Omental fat pad (tissue), 4 donors: ENCODE results near the gene SPDL1. TPM values are rescaled to one million over a fixed set of nuclear protein-coding genes. Genes with fewer than 3 reads are reported as not detected.

Experiments
- ATAC-seq: fragments of 150-250 bp; one replicate; pipeline ENCODE4 v1.9.1; 2016; ENCODE audit warnings: mild to moderate bottlenecking, moderate library complexity; ENCODE audit not compliant: low FRiP score
- DNase-seq: peaks from one replicate; pipeline ENCODE4 v3.0.0-alpha.2; 2019; ENCODE audit warnings: low spot score
- total RNA-seq, 4 donors: library from RNA; depleted of rRNA; stranded (reverse); fragments of >200 nt; gene quantifications; one replicate each; pipeline ENCODE4 v1.1.0, GENCODE V29; 2016
- TF ChIP-seq, protein P1 (sequence below), 3 donors: fragments of 450-650 bp; IDR thresholded peaks; one replicate each; pipeline ENCODE4 v1.5.1; 2016 to 2017; ENCODE audit warnings: antibody characterized with exemption in 3 of 3, mild to moderate bottlenecking in 3 of 3, moderate library complexity in 2 of 3

The SPDL1 gene
- total RNA-seq, 4 donors from 2014 or later: 5.8 to 16.1 (median 6.3) TPM

DNA sequence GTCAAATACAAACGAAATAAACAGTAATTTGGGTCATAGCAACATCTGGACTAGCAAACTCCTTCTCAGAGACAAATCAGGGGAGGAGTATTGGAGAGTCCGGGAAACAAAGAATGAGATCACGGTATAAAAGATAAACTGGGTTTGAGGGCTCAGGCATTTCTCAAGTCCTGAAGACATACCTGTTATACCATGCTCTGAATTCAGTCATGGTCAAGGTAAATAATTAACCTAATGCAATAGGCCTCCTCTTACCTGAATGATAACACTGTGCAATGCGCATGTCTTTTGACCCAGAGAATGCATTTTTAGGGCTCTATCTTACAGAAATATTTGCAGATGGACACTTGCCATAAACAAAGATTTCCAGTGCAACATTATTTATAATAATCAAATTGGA, 31.9 kb upstream of the SPDL1 start:
- DNase-seq: no peak
- TF ChIP-seq, protein P1, sequence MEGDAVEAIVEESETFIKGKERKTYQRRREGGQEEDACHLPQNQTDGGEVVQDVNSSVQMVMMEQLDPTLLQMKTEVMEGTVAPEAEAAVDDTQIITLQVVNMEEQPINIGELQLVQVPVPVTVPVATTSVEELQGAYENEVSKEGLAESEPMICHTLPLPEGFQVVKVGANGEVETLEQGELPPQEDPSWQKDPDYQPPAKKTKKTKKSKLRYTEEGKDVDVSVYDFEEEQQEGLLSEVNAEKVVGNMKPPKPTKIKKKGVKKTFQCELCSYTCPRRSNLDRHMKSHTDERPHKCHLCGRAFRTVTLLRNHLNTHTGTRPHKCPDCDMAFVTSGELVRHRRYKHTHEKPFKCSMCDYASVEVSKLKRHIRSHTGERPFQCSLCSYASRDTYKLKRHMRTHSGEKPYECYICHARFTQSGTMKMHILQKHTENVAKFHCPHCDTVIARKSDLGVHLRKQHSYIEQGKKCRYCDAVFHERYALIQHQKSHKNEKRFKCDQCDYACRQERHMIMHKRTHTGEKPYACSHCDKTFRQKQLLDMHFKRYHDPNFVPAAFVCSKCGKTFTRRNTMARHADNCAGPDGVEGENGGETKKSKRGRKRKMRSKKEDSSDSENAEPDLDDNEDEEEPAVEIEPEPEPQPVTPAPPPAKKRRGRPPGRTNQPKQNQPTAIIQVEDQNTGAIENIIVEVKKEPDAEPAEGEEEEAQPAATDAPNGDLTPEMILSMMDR (IDR thresholded peaks at IDR 0.05): no peak
- no peak for ATAC-seq

DNA sequence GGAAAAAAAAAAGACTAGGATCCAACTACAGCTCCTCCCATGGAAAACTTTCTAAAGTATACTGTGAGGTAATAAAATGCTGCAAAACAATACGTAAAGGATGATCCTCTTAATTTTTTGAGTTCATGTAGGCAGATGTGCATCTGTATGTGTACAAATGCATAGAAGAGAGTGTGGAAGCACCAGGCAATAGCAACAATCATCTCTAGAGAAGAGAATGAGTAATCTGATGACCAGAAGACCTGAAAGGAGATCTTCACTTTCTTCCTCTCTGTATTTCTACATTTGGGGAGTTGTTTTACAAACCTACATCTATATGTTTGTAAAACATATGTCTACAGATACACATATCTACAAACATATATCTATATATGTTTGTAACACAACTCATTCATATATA, 29.3 kb upstream of the SPDL1 start:
- ATAC-seq (no peak), DNase-seq (no peak)
- TF ChIP-seq, protein P1 (IDR thresholded peaks at IDR 0.05): no peak

DNA sequence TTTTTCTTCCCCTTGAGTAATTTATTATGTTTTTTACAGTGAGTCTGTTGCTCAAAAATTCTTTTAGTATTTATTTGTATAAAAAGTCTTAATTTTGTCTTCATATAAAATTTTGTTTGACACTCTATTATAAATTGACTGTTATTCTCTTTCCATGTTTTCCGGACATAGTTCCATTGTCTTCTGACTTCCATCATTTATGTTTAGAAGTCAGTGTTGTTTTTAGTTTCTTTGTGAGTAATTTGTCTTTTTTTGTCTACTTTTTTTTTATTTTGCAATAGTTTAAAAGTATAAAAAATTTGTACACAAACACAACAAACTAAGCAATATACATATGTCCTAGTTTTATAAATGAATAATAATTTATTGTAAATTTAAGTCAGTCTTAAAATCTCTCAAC, 25.7 kb upstream of the SPDL1 start:
- TF ChIP-seq, protein P1 (IDR thresholded peaks at IDR 0.05): no peak
- DNase-seq (no peak), ATAC-seq (no peak)

DNA sequence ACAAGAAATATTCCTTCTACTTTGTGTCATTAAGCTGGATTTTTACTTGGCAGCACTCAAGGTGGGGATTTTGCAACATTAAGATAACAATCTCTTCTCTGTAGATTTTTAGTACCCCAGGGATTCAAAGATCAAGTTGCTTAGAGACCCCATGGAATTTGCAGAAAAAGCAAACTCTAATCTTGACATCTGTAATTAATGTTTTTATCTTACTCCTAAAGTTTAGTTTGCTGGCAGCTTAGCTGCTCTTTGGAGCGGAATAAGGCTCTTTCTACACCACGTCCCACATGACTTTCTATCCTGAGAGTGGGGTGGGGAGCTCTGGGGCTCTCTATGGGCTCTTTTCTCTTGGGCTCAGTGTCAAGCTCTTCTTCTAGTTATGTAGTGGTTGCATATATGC, 21.7 kb upstream of the SPDL1 start:
- DNase-seq: no peak
- no peak for ATAC-seq
- TF ChIP-seq, protein P1 (IDR thresholded peaks at IDR 0.05): no peak

DNA sequence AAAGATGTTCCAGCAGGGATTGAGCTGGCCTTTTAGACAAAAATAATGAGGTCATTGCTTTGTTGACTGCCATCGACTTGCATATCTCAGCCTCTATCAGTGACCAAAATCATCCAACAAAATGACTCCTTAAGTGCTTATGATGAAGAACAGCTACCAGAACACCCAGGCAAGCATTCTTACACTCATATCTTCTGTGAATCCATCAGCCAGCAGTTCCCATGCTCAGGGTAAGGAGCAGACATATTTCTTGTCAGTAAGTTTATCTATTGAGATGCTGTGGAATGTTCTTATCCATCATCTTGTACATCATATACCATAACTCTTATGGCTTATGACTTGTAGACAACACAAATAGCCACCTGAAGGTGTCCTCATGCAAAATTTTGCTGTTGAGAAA, 20.2 kb upstream of the SPDL1 start:
- TF ChIP-seq, protein P1 (IDR thresholded peaks at IDR 0.05): no peak
- DNase-seq (no peak), ATAC-seq (no peak)

DNA sequence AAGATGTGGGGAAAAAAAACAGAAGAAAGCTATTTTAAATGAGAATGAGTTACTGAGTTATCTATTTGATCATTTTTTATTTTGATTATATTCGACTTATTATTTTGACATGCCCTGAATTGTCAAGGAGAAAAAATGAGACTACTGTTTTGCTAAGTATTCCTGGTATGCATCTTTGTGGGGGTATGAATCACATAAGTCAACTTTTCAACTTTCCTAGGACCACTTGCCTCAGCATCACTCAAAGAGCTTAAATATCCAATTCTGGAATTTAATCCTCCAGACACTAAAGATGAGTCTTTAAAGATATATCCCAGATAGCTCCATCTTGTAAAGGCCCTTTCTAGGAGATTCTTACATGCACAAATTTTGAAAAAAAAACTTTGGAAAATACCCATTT, 17.4 kb upstream of the SPDL1 start:
- TF ChIP-seq, protein P1 (IDR thresholded peaks at IDR 0.05): no peak
- no peak for DNase-seq
- no peak for ATAC-seq

DNA sequence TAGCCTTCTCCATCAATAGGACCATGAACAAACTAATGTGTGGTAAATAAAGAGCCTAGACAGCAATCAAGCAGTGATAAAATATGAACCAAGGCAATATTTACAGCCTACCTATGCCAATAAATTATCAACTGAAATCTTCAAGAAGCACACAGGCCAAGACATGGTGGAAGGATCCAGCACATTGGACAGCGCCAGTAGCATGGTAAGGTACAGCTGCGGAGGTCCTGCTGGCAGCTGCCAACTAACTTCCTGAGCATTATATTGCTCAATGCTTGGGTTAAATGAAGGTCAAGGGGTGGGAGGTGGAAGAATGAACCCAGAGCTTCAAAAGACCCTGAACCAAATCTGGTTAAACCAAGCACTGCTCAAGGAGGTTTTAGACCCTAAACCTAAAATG, 16.5 kb upstream of the SPDL1 start:
- ATAC-seq (no peak), DNase-seq (no peak)
- TF ChIP-seq, protein P1 (IDR thresholded peaks at IDR 0.05): no peak
